Measurements from ENCODE around the gene KIF1C. TPM values are rescaled to one million over a fixed set of nuclear protein-coding genes. Genes with fewer than 3 reads are reported as not detected.

The KIF1C gene
- total RNA-seq, 1 experiment from 2014 or later = 85.6 TPM

DNA sequence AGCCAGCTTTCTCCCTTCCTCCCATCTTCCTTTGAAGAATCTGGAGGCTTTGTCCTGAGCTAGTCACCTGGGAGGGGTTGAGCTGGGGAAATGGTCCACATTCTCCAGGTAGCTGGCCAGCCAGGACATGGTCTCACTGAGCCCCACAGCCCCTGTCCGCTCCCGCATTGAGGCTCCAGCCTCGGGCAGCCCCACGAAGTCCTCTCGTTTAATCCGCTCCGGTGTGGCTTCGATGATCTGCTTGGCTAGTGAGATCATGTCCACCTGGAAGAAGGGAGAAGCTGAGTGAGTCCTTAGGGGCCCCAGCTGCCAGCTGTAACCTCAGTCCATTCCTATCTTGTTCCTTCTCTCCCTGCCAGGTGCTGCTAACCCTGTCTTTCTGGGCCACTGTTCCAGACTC, 27.5 kb upstream of the KIF1C start:
- Histone ChIP-seq H4K91ac (ENCODE audit: insufficient read length, low read depth, low read length) (no peak overlapping the region), H3K27me3 (ENCODE audit: insufficient read depth, low read length) (peaks cover 11% of the 10 kb centered on the region; the same call in 1 of the 2 replicates), H3K4me2 (ENCODE audit: insufficient read depth, insufficient read length, low read length) (no peak overlapping the region), H3K9ac (ENCODE audit: extremely low read depth, insufficient read length, low read length) (no peak overlapping the region), H2AFZ (ENCODE audit: low read length) (no peak overlapping the region), H3K18ac (ENCODE audit: insufficient read length, low read depth, low read length) (no peak overlapping the region), H3K9me3 (ENCODE audit: control insufficient read depth, low read depth, low read length) (no peaks in the 10 kb centered on the region), H3K4me1 (ENCODE audit: insufficient read depth, low read length) (peaks cover 10% of the 10 kb centered on the region; the same call in 1 of the 2 replicates), H4K20me1 (ENCODE audit: control insufficient read depth, insufficient read depth, insufficient read length) (no peaks in the 10 kb centered on the region), H3K79me1 (ENCODE audit: insufficient read depth, low read depth, low read length, poor library complexity, severe bottlenecking) (peaks cover under 1% of the 10 kb centered on the region), H2BK15ac (ENCODE audit: low read depth, low read length) (no peak overlapping the region), H4K8ac (replicated peaks; ENCODE audit: insufficient read length, low read depth, low read length) (no peak overlapping the region), H3K23me2 (ENCODE audit: insufficient read length, low read depth, low read length, poor library complexity, severe bottlenecking) (peaks cover 23% of the 10 kb centered on the region), H2BK20ac (ENCODE audit: low read depth, low read length, poor library complexity, severe bottlenecking) (no peak overlapping the region), H2BK5ac (ENCODE audit: insufficient read length, low read length) (no peak overlapping the region), H2BK12ac (ENCODE audit: insufficient read length, low read depth, low read length) (no peak overlapping the region), H3K27ac (ENCODE audit: insufficient read length, low read depth, low read length) (no peak overlapping the region), H2BK120ac (ENCODE audit: low read depth, low read length, poor library complexity, severe bottlenecking) (no peak overlapping the region), H3T11ph (ENCODE audit: low read length) (no peak overlapping the region), H3K4ac (ENCODE audit: low read depth, low read length) (no peak overlapping the region), H3K23ac (ENCODE audit: insufficient read length, low read depth, low read length) (no peak overlapping the region), H3K56ac (ENCODE audit: insufficient read length, low read depth, low read length) (no peak overlapping the region), H3K14ac (ENCODE audit: insufficient read depth, low read length) (no peak overlapping the region), H3K79me2 (ENCODE audit: insufficient read depth, low read length) (peaks cover 2% of the 10 kb centered on the region; the same call in 1 of the 2 replicates), H4K5ac (ENCODE audit: insufficient read length, low read depth, low read length) (no peak overlapping the region), H2AK5ac (ENCODE audit: insufficient read length, low read length) (no peak overlapping the region)
- Mint-ChIP-seq H3K27me3 (ENCODE audit: low read depth) (peaks cover 26% of the 10 kb centered on the region), H3K4me1 (peaks cover 36 to 38% of the 10 kb centered on the region in 2 experiments), H3K4me3 (0 out of 5 replicates have a peak overlapping the region, but pooled peaks of 1 of the 2 experiments have one; percentile 31), H3K27ac (no peak overlapping the region), H3K36me3 (ENCODE audit: insufficient read depth in 1 of 3, low read depth in 3 of 3) (peaks cover 29 to 44% (median 38%) of the 10 kb centered on the region in 3 experiments), H3K9me3 (peaks cover 2 to 12% of the 10 kb centered on the region in 2 experiments; a peak in 4 of 5 replicates)
- no peak for DNase-seq
- TF ChIP-seq, protein P1, sequence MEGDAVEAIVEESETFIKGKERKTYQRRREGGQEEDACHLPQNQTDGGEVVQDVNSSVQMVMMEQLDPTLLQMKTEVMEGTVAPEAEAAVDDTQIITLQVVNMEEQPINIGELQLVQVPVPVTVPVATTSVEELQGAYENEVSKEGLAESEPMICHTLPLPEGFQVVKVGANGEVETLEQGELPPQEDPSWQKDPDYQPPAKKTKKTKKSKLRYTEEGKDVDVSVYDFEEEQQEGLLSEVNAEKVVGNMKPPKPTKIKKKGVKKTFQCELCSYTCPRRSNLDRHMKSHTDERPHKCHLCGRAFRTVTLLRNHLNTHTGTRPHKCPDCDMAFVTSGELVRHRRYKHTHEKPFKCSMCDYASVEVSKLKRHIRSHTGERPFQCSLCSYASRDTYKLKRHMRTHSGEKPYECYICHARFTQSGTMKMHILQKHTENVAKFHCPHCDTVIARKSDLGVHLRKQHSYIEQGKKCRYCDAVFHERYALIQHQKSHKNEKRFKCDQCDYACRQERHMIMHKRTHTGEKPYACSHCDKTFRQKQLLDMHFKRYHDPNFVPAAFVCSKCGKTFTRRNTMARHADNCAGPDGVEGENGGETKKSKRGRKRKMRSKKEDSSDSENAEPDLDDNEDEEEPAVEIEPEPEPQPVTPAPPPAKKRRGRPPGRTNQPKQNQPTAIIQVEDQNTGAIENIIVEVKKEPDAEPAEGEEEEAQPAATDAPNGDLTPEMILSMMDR (conservative IDR thresholded peaks at IDR 0.05) = no peak
- no CpG with 5 or more reads among the region's 8 CpGs for WGBS (ENCODE audit: extremely low coverage, insufficient read length, low lambda C conversion rate)

Data from H9 (cell line).